Activated T-cell treated with anti-CD3 and anti-CD28 coated beads, Interleukin-2, amount 50 U/mL, for 48 hours (primary cell): ENCODE results near the gene GLOD5.

Source experiments
- DNase-seq, 2 experiments: peaks; one replicate each; pipeline ENCODE4 v3.0.0-alpha.2; 2020

GLOD5 gene

GRCh38 chrX:48761674-48762471, at the start of gene GLOD5:
GLOD5 (plus strand) TSS chrX:48761747; CDS start chrX:48761791, 44 bp downstream.
- DNase-seq: peak in 1 of 2 experiments; percentile 24

- DNase-seq: no peak
These were observed 49.5 kb upstream of the GLOD5 start for GRCh38 chrX:48711929-48712505.

DNA sequence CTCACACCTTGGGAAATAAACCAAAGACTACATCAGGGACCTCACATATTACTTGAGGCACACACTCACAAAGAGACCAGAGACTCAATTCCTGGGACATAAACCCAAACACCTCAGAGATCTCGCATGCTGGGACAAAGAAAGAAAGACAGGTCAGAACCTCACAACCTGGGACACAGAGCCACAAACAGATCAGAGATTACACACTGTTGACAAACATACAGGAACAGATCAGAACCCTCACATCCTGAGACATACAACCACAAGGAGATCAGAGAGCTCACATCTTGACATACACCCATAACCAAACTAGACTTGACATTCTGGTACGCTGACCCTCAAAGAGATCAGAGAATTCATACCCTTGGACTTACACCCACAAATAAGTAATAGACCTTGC, 47.7 kb upstream of the GLOD5 start:
- no peak for DNase-seq

GRCh38 chrX:48714573-48714972, 47.0 kb upstream of the GLOD5 start:
- no peak for DNase-seq

GRCh38 chrX:48715072-48715471, 46.5 kb upstream of the GLOD5 start:
- DNase-seq: no peak

DNA sequence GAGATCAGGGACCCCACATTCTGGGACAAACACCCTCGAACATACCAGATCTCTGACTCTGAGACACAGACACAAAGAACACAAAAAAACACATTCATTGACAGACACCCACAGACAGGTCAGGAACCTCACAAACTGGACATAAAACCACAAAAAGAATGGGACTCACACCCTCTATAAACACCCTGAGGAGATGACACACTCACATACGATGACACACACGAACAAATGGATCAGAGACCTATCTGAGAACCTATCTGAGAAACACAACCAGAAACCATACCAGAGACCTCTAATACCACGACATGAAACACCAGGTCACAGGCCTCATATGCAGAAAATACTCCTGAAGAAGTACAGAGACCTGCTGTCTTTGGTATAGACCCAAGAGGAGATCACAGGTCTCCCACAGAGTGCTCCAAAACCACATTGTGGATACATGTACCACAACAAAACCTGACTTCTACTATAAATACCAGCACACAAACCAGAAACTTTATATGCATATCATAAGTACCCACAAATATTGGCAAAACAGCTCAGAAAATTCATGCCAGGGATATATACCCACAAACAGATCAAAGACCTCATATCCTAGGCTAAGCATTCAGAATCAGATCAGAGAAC, 45.6 kb upstream of the GLOD5 start:
- no peak for DNase-seq

DNA sequence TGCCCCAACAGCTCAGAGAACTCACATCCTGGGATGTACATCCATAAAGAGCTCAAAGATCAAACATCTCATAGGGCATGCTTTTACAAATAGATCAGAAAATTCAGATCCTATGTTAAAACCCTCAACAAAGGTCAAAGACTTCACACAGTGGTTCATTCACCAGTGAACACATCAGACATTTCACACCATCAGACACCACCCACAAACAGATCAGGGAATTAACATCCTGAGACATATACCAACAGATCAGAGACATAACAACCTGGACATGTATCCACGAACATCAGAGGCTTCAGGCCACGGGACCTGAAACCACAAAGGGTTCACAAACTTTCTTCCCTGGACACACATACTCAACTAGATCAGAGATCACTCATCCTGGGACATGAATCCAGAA, 41.6 kb upstream of the GLOD5 start:
- DNase-seq: no peak

- DNase-seq: no peak
These were observed 40.8 kb upstream of the GLOD5 start for GRCh38 chrX:48720577-48721250.

GRCh38 chrX:48721916-48722315, 39.6 kb upstream of the GLOD5 start:
- DNase-seq: no peak

DNA sequence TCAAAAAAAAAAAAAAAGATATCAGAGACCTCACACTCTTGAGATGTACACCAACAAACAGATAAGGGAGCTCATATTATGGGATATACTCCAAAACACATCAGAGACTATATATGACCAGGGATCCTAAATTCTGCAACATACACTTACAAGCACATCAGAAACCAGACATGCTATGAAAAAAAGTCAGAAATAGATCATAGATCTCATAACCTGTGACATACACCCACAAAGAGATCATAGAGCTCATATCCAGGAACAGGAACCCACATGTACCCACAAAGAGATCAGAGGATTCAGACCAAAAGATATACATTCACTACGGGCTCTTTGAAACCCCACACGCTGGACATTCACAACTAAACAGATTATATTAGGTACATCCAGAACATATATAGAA, 35.0 kb upstream of the GLOD5 start:
- DNase-seq: no peak

DNA sequence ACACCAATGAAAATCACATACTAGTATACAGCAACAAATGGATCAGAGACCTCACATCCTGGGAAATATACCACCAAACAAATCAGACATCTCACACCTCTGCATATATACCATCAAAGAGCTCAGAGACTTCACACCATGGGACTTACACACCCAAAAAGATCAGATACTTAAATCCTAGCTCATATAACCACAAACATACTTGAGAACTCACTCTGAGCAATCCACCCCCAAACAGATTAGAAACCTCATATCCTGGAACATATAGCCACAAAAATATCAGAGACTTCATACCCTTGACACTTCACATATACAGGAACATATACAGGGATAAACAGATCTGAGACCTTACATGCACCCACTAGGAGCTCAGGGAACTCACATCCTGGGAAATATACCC, 32.9 kb upstream of the GLOD5 start:
- DNase-seq: no peak

DNA sequence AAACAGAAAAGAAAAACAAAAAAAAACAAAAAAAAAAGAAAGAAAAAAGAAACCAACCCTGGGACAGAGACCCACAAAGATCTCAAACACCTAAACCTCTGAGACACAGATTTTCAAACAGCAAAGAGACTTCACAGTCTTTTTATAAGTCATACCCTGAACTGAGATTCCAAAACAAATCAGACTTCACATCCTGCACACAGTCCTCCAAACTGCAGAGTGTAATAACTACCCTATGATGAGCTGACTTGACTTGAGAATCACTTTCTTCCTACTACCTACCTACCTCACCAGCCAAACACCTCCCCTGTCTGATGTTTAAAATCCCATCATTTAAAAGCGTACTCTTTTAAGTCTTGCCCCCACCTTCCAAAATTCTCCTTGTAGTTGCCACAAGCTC, 25.2 kb upstream of the GLOD5 start:
- DNase-seq: no peak

- DNase-seq: no peak
These were observed 24.7 kb upstream of the GLOD5 start for GRCh38 chrX:48736878-48737212.

DNA sequence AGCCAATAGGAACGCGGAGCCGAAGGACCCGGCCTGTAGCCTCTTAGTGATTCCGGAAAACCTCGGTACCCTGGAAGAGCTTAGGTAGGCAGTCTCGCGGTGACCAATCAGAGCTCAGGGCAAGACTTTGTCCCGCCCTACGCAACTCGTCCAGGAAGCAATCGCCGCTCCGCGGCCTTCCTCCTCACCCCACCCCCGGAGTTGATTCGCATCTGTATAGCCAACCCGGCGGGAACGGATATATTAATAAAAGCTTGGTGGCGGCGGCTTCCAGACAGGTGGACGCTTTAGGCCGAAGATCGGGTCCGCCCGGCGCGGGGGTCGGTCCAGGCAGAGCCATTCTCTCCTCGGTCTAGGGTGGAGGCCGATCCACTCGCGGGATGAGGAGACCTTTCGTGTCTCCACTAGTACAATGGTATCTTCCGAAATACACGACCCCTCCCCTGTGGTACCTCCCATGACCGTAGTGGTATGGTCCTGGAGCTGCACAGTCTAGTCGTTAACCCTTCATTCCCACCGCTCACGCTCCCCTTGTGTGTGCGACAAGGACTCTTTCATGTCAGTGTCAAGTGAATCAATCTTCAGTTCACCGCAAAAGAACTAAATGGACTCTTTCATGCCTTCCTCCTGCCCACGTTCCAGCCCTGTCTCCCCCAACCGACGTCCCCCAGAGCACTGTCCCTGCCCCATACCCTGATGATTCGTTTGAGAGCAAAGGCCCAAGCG, 24.2 kb upstream of the GLOD5 start:
- DNase-seq: peak; percentile 82 to 86

DNA sequence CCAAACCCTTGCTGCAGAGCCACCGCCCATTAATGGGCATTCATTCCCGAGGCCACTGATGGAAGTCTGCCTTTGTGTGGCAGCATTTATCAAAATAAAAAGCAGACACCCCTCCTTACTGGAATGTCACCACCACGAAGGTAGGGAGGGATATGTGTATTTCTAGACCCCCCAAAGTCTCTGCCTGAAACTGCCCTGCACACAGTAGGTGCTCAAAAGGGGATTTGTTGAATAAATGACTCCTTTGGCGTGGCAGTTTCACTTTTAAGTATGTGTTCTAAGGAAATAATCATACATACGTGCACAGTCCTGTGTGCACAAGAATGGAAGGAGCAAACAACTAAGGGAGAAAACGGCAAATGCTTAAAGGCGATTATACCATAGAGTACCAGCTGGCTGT, 23.6 kb upstream of the GLOD5 start:
- no peak for DNase-seq

DNA sequence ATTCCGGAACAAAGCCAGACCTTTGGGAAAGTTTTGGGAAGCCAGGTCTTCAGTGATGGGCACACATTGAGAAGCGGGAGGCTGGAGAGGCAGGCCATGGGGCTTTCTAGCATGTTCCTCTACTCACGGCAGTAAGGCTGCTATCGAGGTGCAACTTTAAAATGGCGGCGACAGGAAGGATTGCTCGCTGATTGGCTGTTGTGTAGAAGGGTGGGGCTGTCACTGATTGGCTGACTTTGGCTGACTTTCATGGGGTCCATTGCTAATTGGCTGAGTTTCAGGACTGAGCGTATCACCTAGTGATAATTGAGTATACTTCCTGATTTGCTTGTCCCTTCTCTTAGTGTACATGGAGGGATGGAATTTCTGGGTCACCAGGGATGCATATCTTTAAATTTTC, 19.7 kb upstream of the GLOD5 start:
- DNase-seq: no peak

- DNase-seq: no peak
These were observed 16.3 kb upstream of the GLOD5 start for GRCh38 chrX:48745222-48745621.

- DNase-seq: no peak
These were observed 14.0 kb upstream of the GLOD5 start for GRCh38 chrX:48747415-48748016.

DNA sequence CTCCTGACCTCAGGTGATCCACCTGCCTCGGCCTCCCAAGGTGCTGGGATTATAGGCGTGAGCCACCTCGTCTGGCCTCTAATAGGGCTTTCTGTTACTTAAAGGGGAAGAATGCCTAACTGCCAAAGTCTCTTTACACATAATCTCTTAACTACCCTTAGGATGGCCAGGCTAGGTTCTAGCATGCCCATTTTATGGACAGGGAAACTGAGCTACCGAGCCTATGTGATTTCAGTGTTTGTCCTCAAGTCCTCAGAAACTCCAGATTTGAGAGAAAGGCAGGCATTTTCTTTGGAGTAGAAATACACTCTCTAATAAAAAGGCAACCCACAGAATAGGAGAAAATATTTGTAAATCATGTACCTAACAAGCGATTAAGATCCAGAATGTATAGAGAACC, 12.4 kb upstream of the GLOD5 start:
- no peak for DNase-seq

- peak in 1 of 2 experiments; percentile 24 for DNase-seq
These were observed 10.2 kb upstream of the GLOD5 start for GRCh38 chrX:48751343-48751742.

DNA sequence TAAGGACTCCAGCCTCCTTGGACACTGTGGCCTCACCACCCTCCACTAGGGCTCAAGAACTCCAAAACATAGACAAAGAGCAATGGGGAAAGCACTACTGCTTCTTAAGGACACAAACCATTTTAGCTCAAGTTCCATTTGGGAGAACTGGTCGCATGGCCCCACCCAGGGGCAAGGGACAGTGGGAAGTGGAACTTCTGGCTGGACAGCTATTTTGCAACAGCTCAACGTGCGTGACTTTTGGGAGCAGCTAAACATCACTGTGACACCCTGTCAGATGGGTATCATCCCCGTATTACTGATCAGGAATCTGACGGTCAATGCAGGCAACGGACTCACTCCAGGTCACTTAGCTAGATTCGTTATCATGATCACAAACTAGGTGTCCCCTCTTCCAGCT, 9.0 kb upstream of the GLOD5 start:
- no peak for DNase-seq

DNA sequence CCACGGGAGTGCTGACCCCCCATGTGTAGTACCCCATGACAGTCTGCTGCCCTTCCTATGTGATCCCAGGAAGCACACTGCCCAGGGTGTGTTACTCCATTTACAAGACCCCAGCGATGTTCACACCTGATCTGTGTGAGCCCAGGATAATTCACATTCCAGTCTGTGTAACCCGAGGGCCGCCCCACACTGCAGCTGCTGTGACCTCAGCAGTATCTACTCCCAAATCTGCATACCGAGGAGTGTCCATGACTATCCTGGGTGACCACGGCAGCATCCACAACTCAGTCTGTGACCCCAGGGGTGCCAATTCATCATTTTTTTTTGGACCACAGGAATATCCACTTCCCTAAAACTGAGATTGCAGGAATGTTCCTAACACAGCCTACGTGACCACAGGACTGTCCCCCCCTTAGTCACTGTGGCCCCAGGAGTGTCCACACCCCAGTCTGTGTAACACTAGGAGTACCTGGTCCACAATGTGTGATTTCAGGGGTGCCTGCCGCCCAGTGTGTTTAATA, 7.8 kb upstream of the GLOD5 start:
- no peak for DNase-seq
